Psoas muscle (tissue), 8 donors: ENCODE results near the gene DIPK1C. TPM values are rescaled to one million over a fixed set of nuclear protein-coding genes. Genes with fewer than 3 reads are reported as not detected.

Experiments
- ATAC-seq, 4 donors: fragments of 200-7000 bp; cut with Tn5 transposase; one replicate each; pipeline ENCODE4 v1.9.1; 2020; ENCODE audit warnings: moderate library complexity in 3 of 4, mild to moderate bottlenecking in 2 of 4
- DNase-seq, 2 donors: peaks; one replicate each; pipeline ENCODE4 v3.0.0-alpha.2; 2020
- H3K27ac ChIP-seq: fragments of 200-600 bp; one replicate; pipeline ENCODE4 v1.8.0; 2022
- H3K27me3 ChIP-seq, 3 donors: fragments of 200-600 bp in 1 of 3; one replicate each; pipeline versions ENCODE4 v1.6.1 to v1.8.0; 2013 to 2022; ENCODE audit warnings: low read length in 2 of 3, mild to moderate bottlenecking in 2 of 3, moderate library complexity in 1 of 3; ENCODE audit not compliant: insufficient read depth in 3 of 3
- H3K36me3 ChIP-seq, 2 donors: fragments of 200-600 bp in 1 of 2; one replicate each; pipeline versions ENCODE4 v1.6.1 to v1.8.0; 2013 to 2022; ENCODE audit warnings: low read depth in 1 of 2, mild to moderate bottlenecking in 1 of 2, moderate library complexity in 1 of 2; ENCODE audit not compliant: insufficient read depth in 1 of 2
- H3K4me1 ChIP-seq: fragments of 200-600 bp; one replicate; pipeline ENCODE4 v1.8.0; 2022
- H3K4me3 ChIP-seq: fragments of 200-600 bp; one replicate; pipeline ENCODE4 v1.8.0; 2022; ENCODE audit warnings: mild to moderate bottlenecking
- H3K9me3 ChIP-seq: fragments of 200-600 bp; one replicate; pipeline ENCODE4 v1.8.0; 2022
- CTCF ChIP-seq: fragments of 200-600 bp; IDR thresholded peaks from one replicate; pipeline ENCODE4 v1.8.0; 2022; ENCODE audit warnings: antibody characterized with exemption
- WGBS, 3 donors: extraction: QIAGEN DNeasy Blood & Tissue Kit; methylation state at CpG; one replicate each; pipeline versions ENCODE4 v1.1.6 to v1.1.7; 2013; 5-methylcytosine and 5-hydroxymethylcytosine counted together
- intact Hi-C, 2 donors: fragments of 100-400 bp; cut with DNase I; formaldehyde crosslinking; loops; one replicate each; pipeline versions ENCODE4 v1.11.0 to v1.14.2; 2022
- polyA plus RNA-seq, 3 donors: library from polyadenylated mRNA; stranded (reverse); fragments of 200-250 nt; gene quantifications; one replicate each; pipeline ENCODE4 v1.2.3, GENCODE V29; 2013
- total RNA-seq, 4 donors: library from RNA; stranded (reverse); fragmentation: NEBNext Ultra II Directional in 2 of 4; extraction: Animal tissue kit (Norgen Biotek cat#: 25700) in 2 of 4; gene quantifications; one replicate each; pipeline versions ENCODE4 v1.2.1 to v1.2.4, GENCODE V29; 2021 to 2023
- donor health status: healthy with polysubstance abuse.
- donor health status: DM: no; HTN: no; CAD: no; lungs with moderate emphysema.
- donor health status: Bipolar disorder and iron deficiency.
- donor health status: healthy.
- donor health status: DM: yes; HTN: yes; CAD: no.
- donor health status: DM: no; HTN: no; CAD: no.
- donor health status: DM: no; HTN: no; CAD: no.
- donor health status: DM: yes; HTN: yes; CAD: no.

The DIPK1C gene
- total and polyA plus RNA-seq, 7 donors: 0.07 to 0.67 (median 0.20) TPM

GRCh38 chr18:74422541-74422940, 34.6 kb downstream of the DIPK1C start:
- Histone ChIP-seq H3K27ac (no peak overlapping the region), H3K9me3 (peaks cover 3% of the 10 kb centered on the region), H3K36me3 (no peaks in the 10 kb centered on the region), H3K4me3 (no peak overlapping the region), H3K4me1 (no peaks in the 10 kb centered on the region), H3K27me3 (peaks cover 0 to 4% (median 0%) of the 10 kb centered on the region in 3 donors)
- no peak for TF ChIP-seq CTCF
- 33 to 43% (median 34%) methylated on average over 3 of the region's 3 CpGs for WGBS, 3 donors
- DNase-seq (no peak), ATAC-seq (no peak)
- intact Hi-C loops: no loop called here

GRCh38 chr18:74420926-74421325, 36.2 kb downstream of the DIPK1C start:
- H3K36me3 ChIP-seq: no peaks in the 10 kb centered on the region
- 66 to 74% (median 68%) methylated on average over 5 of the region's 5 CpGs for whole genome bisulfite sequencing, 3 donors
- no peak for ATAC-seq
- no peak overlapping the region for H3K27ac ChIP-seq
- DNase-seq: no peak
- H3K9me3 ChIP-seq: peaks cover 3% of the 10 kb centered on the region
- H3K27me3 ChIP-seq: peaks cover 0 to 5% (median 0%) of the 10 kb centered on the region in 3 donors
- no peak for TF ChIP-seq CTCF
- intact Hi-C loops: no loop called here
- no peaks in the 10 kb centered on the region for H3K4me1 ChIP-seq
- H3K4me3 ChIP-seq: no peak overlapping the region

- peak in 1 of 2 donors; percentile 73 for DNase-seq
- TF ChIP-seq CTCF: no peak
- no peak for ATAC-seq
Observed at GRCh38 chr18:74420481-74420880, 36.6 kb downstream of the DIPK1C start.

GRCh38 chr18:74419761-74420160, 37.3 kb downstream of the DIPK1C start:
- ATAC-seq (no peak), DNase-seq (no peak)
- no peak for TF ChIP-seq CTCF
- H3K27ac ChIP-seq: no peak overlapping the region
- H3K9me3 ChIP-seq: peaks cover 3% of the 10 kb centered on the region
- H3K36me3 ChIP-seq: no peaks in the 10 kb centered on the region
- no peak overlapping the region for H3K4me3 ChIP-seq
- 69 to 76% (median 71%) methylated on average over 4 of the region's 4 CpGs for WGBS, 3 donors
- H3K4me1 ChIP-seq: no peaks in the 10 kb centered on the region
- intact Hi-C loops: no loop called here
- H3K27me3 ChIP-seq: peaks cover 0 to 6% (median 0%) of the 10 kb centered on the region in 3 donors

More at GRCh38 chr18:74420481-74420880, 36.6 kb downstream of the DIPK1C start:
- intact Hi-C loops: no loop called here
- Histone ChIP-seq H3K4me3 (no peak overlapping the region), H3K36me3 (no peaks in the 10 kb centered on the region), H3K27ac (no peak overlapping the region), H3K9me3 (peaks cover 3% of the 10 kb centered on the region), H3K27me3 (peaks cover 0 to 6% (median 0%) of the 10 kb centered on the region in 3 donors), H3K4me1 (no peaks in the 10 kb centered on the region)
- 49 to 63% (median 59%) methylated on average over 2 of the region's 2 CpGs for whole genome bisulfite sequencing, 3 donors

- Histone ChIP-seq H3K27ac (no peak overlapping the region), H3K27me3 (peaks cover 0 to 6% (median 0%) of the 10 kb centered on the region in 3 donors), H3K4me1 (no peaks in the 10 kb centered on the region), H3K36me3 (no peaks in the 10 kb centered on the region), H3K4me3 (no peak overlapping the region), H3K9me3 (no peaks in the 10 kb centered on the region)
- 21 to 54% (median 49%) methylated on average over 2 of the region's 2 CpGs for WGBS, 3 donors
- no peak for ATAC-seq
- no peak for TF ChIP-seq CTCF
- intact Hi-C loops: no loop called here
- no peak for DNase-seq
Observed at GRCh38 chr18:74418023-74418422, 39.1 kb downstream of the DIPK1C start.
